Cardiac fibroblast (primary cell): ENCODE measurements around the gene WSB1.

Experiments used
- DNase-seq, 2 donors: peaks; one replicate each; pipeline versions ENCODE4 v3.0.0 to v3.0.0-alpha.2; 2010; ENCODE audit warnings: low read depth in 2 of 2
- H3K4me3 ChIP-seq, 2 donors: replicated peaks in 1 of 2; 1 replicate in 1 of 2; 2 replicates in 1 of 2; pipeline ENCODE4 v1.5.1; 2011; ENCODE audit warnings: low read depth in 2 of 2, low read length in 2 of 2, mild to moderate bottlenecking in 2 of 2, moderate library complexity in 1 of 2
- CTCF ChIP-seq: IDR thresholded peaks from one replicate; pipeline ENCODE4 v1.5.1; 2011; ENCODE audit warnings: low read depth, mild to moderate bottlenecking, low read length, inconsistent platforms

WSB1 gene

GRCh38 chr17:27264068-27264812 is 29.7 kb upstream of the WSB1 start:
- no peak for DNase-seq
- TF ChIP-seq CTCF: no peak
- H3K4me3 ChIP-seq: no peak overlapping the region

GRCh38 chr17:27265333-27265732 is 28.6 kb upstream of the WSB1 start:
- TF ChIP-seq CTCF: no peak

GRCh38 chr17:27266228-27266627 is 27.7 kb upstream of the WSB1 start:
- no peak for TF ChIP-seq CTCF
- DNase-seq: no peak

More at GRCh38 chr17:27265333-27265732, 28.6 kb upstream of the WSB1 start:
- H3K4me3 ChIP-seq: no peak overlapping the region
- peak in 1 of 2 donors; percentile 17 for DNase-seq

GRCh38 chr17:27268394-27269085 is 25.4 kb upstream of the WSB1 start:
- no peak for TF ChIP-seq CTCF
- H3K4me3 ChIP-seq: no peak overlapping the region
- no peak for DNase-seq

More at GRCh38 chr17:27266228-27266627, 27.7 kb upstream of the WSB1 start:
- no peak overlapping the region for H3K4me3 ChIP-seq

- H3K4me3 ChIP-seq: no peak overlapping the region
- no peak for TF ChIP-seq CTCF
- no peak for DNase-seq
Observed at GRCh38 chr17:27269201-27269600, 24.7 kb upstream of the WSB1 start.

- no peak for TF ChIP-seq CTCF
- no peak overlapping the region for H3K4me3 ChIP-seq
- DNase-seq: no peak
Observed at GRCh38 chr17:27269974-27270373, 23.9 kb upstream of the WSB1 start.
